A549 (cell line): ENCODE data around the gene MBP.

Experiments used
- CEBPB ChIP-seq, 2 experiments: fragments of >200 bp in 1 of 2; sonication (Bioruptor Twin) in 1 of 2; formaldehyde crosslinking in 1 of 2; IDR thresholded peaks; 2 replicates each; pipeline ENCODE4 v1.6.1; 2012 to 2016
- CHD4 ChIP-seq: fragments of 200-600 bp; sonication (generic); IDR thresholded peaks from 2 replicates; pipeline ENCODE4 v1.6.1; 2016; ENCODE audit warnings: antibody characterized with exemption, mild to moderate bottlenecking, borderline replicate concordance
- CTCF ChIP-seq: fragments of >200 bp; sonication (Bioruptor Twin); formaldehyde crosslinking; IDR thresholded peaks from 3 replicates; pipeline ENCODE4 v1.5.1; 2016
- EP300 ChIP-seq, 2 experiments: fragments of >200 bp; sonication (Bioruptor Twin); formaldehyde crosslinking; IDR thresholded peaks; 2 replicates in 1 of 2; 3 replicates in 1 of 2; pipeline ENCODE4 v1.6.1; 2016 to 2017
- GATA3 ChIP-seq: IDR thresholded peaks from 2 replicates; pipeline ENCODE4 v1.6.1; 2012; ENCODE audit warnings: borderline replicate concordance
- HDAC2 ChIP-seq: fragments of 200-600 bp; sonication (generic); IDR thresholded peaks from 2 replicates; pipeline ENCODE4 v1.6.1; 2016
- HOXB5 ChIP-seq: fragments of 250-450 bp; sonication (Bioruptor Pico); IDR thresholded peaks from 2 replicates; pipeline ENCODE4 v1.5.0; 2020; ENCODE audit warnings: mild to moderate bottlenecking, moderate library complexity
- NR3C1 ChIP-seq: fragments of >200 bp; sonication (Bioruptor Twin); formaldehyde crosslinking; IDR thresholded peaks from 3 replicates; pipeline ENCODE4 v1.6.1; 2017
- POLR2A ChIP-seq: IDR thresholded peaks from 2 replicates; pipeline ENCODE4 v1.6.1; 2012; ENCODE audit warnings: mild to moderate bottlenecking, low read length
- RAD21 ChIP-seq, 2 experiments: fragments of >200 bp in 1 of 2; sonication (Bioruptor Twin) in 1 of 2; formaldehyde crosslinking in 1 of 2; IDR thresholded peaks in 1 of 2; conservative IDR thresholded peaks in 1 of 2; 2 replicates in 1 of 2; 3 replicates in 1 of 2; pipeline ENCODE4 v1.6.1; 2012 to 2018; ENCODE audit warnings: inconsistent platforms in 1 of 2
- USF2 ChIP-seq: fragments of 450-650 bp; IDR thresholded peaks from 2 replicates; pipeline ENCODE4 v1.6.1; 2014; ENCODE audit warnings: antibody characterized with exemption
- TF ChIP-seq, protein P1 (sequence below): IDR thresholded peaks from 2 replicates; pipeline ENCODE4 v1.6.1; 2012
- TF ChIP-seq, protein P2 (sequence below): fragments of 200-600 bp; sonication (generic); IDR thresholded peaks from 2 replicates; pipeline ENCODE4 v1.6.1; 2016; ENCODE audit warnings: antibody characterized with exemption, mild to moderate bottlenecking, moderate library complexity

GRCh38 chr18:77049938-77050337 lies 82.6 kb downstream of the MBP start:
- TF ChIP-seq EP300 (IDR thresholded peaks at IDR 0.05) (no peak), CTCF (no peak), RAD21 (conservative IDR thresholded peaks at IDR 0.05 in 1 of 2, IDR thresholded peaks at IDR 0.05 in 1 of 2) (no peak), GATA3 (no peak), POLR2A (no peak), HOXB5 (CRISPR knock-in tag) (no peak), CHD4 (no peak), HDAC2 (no peak), CEBPB (IDR thresholded peaks at IDR 0.05) (no peak), USF2 (no peak), NR3C1 (no peak)
- TF ChIP-seq, protein P1, sequence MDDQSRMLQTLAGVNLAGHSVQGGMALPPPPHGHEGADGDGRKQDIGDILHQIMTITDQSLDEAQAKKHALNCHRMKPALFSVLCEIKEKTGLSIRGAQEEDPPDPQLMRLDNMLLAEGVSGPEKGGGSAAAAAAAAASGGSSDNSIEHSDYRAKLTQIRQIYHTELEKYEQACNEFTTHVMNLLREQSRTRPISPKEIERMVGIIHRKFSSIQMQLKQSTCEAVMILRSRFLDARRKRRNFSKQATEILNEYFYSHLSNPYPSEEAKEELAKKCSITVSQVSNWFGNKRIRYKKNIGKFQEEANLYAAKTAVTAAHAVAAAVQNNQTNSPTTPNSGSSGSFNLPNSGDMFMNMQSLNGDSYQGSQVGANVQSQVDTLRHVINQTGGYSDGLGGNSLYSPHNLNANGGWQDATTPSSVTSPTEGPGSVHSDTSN, result no peak
- TF ChIP-seq, protein P2, sequence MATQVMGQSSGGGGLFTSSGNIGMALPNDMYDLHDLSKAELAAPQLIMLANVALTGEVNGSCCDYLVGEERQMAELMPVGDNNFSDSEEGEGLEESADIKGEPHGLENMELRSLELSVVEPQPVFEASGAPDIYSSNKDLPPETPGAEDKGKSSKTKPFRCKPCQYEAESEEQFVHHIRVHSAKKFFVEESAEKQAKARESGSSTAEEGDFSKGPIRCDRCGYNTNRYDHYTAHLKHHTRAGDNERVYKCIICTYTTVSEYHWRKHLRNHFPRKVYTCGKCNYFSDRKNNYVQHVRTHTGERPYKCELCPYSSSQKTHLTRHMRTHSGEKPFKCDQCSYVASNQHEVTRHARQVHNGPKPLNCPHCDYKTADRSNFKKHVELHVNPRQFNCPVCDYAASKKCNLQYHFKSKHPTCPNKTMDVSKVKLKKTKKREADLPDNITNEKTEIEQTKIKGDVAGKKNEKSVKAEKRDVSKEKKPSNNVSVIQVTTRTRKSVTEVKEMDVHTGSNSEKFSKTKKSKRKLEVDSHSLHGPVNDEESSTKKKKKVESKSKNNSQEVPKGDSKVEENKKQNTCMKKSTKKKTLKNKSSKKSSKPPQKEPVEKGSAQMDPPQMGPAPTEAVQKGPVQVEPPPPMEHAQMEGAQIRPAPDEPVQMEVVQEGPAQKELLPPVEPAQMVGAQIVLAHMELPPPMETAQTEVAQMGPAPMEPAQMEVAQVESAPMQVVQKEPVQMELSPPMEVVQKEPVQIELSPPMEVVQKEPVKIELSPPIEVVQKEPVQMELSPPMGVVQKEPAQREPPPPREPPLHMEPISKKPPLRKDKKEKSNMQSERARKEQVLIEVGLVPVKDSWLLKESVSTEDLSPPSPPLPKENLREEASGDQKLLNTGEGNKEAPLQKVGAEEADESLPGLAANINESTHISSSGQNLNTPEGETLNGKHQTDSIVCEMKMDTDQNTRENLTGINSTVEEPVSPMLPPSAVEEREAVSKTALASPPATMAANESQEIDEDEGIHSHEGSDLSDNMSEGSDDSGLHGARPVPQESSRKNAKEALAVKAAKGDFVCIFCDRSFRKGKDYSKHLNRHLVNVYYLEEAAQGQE, result no peak
